ENCODE data around the gene REEP2.
"Not testable (repeated sequence)": the region's sequence is repeated elsewhere in the genome, so short reads cannot be mapped to it uniquely, and the experiment has no call there.

The REEP2 gene, protein sequence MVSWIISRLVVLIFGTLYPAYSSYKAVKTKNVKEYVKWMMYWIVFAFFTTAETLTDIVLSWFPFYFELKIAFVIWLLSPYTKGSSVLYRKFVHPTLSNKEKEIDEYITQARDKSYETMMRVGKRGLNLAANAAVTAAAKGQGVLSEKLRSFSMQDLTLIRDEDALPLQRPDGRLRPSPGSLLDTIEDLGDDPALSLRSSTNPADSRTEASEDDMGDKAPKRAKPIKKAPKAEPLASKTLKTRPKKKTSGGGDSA

DNA sequence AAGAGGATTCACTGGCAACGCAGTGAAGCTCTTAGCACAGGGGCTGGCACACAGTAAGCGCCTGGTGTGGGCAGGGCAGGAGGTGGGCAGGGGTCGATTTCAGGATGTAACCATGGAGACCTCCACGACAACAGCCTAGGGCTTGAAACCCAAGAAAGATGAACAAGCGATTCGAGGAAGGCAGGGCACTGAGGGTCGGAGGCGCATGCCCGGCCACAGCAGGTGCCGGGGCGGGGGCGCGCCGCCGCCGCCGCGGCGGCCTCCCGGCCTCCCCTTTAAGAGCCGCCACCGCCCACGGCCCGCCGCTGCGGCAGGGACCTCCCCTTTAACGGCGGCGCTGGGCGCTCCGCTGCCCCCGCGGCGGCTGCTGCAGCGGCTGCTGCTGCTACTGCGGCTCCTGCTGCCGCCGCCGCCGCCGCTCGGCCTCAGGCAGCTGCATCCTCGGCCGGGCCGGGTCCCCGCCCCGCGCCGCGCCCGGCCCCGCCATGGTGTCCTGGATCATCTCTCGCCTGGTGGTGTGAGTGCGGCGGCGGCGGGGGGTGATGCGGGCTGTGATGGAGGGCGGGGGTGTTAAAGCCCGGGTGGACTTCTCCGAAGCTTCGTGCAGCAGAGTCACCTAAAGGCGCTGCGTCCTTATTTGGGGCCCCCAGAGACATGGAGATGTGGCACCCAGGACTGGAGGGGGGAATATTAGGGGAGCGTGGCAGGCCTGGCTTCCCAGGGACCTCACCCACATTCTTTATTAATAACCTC is at the start of gene REEP2:
REEP2 (plus strand) TSS at position 334 of the 753 bp plus-strand sequence; CDS start at position 486, 152 bp downstream.
- peak; percentile 42 for DNase-seq (ENCODE audit: low read depth)

DNA sequence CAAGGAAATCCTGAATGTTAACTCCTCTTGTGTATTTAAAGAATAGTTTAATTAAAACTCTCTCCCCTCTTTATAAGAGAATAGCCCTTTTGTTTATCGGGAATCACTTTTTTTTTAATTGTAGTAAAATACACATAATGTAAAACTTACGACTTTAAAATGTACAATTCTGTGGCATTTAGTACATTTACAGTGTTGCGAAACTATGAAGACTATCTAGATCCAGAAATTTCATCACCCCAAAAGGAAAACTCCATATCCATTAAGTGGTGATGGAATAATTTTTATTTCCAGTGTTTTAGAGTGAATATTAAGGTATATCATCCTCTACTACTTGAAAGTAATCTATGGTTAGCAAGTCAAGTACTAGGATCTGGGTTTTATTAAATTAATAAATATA is 49.5 kb upstream of the REEP2 start:
- no peak for DNase-seq (ENCODE audit: low read depth)

DNA sequence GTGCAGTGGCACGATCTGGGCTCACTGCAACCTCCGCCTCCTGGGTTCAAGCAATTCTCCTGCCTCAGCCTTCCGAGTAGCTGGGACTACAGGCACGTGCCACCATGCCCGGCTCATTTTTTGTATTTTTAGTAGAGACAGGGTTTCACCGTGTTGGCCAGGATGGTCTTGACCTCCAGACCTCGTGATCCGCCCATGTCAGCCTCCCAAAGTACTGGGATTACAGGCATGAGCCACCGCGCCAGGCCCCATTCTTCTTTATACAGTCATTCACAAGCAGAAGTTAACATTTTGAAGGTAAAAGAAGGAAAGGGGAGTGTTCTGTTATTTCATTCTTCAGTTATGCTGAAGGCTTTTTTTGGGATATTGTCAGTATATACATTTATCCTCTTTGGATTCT is 48.9 kb upstream of the REEP2 start:
- DNase-seq (ENCODE audit: low read depth): not testable (repeated sequence)

DNA sequence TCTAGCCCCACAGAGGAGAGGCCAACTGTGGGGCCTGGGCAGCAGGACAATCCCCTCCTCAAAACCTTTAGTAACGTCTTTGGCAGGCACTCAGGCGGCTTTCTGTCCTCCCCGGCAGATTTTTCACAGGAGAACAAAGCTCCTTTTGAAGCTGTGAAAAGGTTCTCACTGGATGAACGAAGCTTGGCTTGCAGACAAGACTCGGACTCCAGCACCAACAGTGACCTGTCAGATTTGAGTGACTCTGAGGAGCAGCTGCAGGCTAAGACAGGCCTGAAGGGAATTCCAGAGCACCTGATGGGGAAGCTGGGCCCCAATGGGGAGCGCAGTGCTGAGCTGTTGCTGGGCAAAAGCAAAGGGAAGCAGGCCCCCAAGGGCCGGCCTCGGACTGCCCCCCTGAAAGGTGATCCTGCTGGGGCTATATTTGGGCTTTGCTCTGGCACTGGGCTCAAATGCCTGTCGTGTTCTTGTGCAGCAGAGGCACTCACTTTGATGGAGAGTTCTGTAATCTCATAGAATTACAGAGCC is 46.9 kb upstream of the REEP2 start:
- DNase-seq (ENCODE audit: low read depth): no peak

DNA sequence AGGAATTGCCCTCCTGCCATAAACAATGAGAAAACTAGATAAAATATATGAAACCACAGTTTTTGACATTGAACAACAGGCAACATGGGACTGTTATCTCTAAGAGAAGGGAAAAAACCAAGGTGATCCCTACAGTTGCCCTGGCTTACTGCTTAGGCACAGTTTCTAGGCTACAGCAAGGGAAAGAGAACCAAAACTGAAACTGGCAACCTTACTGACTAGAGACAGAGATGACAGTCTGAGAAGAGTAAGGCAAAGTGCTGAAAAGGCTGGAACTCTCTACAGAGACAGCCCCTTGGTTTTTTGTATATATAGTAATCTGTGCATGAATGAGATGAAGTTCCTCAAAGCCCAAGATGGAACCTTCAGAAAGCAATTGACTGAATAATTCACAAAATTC is 36.2 kb upstream of the REEP2 start:
- no peak for DNase-seq (ENCODE audit: low read depth)

DNA sequence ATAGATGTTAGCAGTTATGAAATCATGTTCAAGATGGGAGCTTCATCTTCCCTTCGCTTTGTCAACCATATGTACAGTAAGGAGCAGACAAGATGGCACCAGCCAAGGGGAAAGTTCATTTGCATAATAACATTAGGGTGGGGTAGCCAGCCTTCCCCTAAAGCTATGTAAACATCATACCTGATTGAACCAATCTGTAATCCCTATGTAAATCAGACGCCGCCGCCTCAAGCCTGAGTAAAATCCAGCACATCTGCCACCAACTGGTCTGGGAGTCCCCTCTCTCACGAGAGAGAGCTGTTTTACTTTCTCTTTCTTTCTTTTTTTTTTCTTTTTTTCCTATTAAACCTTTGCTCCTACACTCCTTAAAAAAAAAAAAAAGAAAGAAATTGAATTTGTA is 30.8 kb upstream of the REEP2 start:
- DNase-seq (ENCODE audit: low read depth): no peak

DNA sequence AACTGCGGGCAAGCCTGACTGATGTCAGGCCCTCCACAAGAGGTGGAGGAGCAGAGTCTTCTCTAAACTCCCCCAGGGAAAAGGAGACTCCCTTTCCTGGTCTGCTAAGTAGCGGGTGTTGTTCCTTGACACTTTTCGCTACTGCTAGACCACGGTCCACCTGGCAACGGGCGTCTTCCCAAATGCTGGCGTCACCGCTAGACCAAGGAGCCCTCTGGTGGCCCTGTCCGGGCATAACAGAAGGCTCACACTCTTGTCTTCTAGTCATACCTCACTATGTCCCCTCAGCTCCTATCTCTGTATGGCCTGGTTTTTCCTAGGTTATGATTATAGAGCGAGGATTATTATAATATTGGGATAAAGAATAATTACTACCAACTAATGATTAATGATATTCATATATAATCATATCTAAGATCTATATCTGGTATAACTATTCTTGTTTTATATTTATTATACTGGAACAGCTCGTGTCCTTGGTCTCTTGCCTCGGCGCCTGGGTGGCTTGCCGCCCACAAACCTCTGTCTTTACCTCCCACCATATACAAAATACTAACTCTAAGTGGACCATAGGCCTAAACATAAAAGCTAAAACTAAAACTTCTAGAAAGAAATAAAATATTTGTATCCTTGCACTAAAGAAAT is 27.7 kb upstream of the REEP2 start:
- DNase-seq (ENCODE audit: low read depth): not testable (repeated sequence)

DNA sequence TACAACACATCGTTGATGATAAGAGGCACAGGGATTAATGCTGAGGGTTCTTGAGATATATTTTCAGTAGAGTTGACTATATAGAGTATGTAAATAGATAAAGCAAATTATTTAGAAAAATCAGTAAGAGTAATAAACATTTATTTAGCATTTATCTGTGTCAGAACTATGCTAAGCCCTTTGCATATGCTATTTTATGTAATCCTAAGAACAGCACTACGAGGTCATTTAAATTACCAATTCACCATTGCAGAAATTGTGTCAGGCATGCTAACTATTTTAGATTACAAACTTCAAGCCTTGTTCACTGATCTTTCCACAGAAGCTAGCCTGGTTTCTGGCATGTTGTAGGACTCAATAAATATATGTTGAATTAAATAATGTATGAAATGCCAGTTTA is 20.4 kb upstream of the REEP2 start:
- no peak for DNase-seq (ENCODE audit: low read depth)

DNA sequence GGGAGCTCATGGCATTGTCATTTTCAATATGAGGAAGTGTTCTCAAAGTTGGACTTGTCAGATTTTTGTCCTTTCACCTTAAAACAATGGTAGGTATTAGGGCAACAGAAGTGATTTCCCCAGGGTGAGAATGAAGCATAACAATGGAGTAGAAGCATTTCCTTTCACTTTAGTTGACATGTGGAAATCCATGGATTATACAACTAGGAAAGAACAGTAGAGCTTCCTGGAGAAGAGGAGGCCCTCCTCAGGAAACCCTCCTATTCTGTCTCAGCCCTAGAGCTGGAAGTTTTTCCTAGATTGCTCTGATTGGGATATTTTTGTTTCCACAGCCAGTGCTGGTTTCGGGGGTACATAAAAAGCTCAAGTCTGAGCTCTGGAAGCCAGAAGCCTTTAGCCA is 13.8 kb upstream of the REEP2 start:
- DNase-seq (ENCODE audit: low read depth): no peak

DNA sequence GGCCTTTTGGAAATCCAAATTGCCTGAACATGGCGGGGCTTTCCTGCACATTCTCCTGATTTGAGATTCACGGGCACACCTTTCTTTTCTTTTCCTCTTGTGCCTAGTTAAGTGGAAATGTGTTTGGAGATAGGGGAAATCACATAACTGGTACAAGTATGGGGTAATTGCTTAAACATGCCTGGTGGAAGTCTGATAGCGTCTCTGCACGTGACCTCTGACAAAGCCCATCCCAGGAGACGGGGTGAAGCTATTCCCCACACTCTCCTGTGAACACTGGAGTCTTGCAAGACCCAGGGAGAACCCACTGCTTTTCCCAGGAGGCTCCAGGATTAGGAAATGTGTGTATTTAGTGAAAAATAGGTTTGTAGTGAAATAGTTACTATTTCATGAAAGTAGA is 2.9 kb upstream of the REEP2 start:
- DNase-seq (ENCODE audit: low read depth): no peak

DNA sequence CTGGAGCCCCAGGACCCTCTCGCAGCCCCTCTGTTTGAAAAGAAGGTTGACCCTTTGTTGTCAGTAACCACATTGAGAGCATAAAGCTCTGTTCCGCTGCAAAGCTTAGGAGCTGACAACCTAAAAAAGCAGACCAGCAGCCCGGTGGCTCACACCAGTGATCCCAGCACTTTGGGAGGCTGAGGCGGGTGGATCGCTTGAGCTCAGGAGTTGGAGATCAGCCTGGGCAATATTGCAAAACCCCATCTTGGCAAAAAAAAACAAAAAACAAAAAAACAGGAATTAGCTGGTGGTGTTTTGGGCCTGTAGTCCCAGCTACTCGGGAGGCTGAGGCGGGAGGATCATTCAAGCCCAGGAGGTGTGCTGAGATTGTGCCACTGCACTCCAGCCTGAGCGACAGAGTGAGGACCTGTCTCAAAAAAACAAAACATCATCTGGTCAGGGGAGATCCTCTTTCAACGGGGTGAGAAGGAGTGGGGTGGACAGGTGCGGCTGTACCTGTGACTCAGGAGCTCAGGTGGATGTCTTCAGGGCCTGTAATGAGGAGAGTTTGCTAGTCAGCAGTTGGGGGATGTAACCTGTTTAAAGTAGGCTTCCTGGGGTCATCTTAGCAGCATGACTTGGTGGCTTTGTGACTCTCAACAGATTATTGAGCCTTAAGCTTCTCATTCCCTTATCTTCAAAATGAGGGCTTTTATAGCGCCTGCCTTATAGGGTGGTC is 694 bp upstream of the REEP2 start:
- DNase-seq (ENCODE audit: low read depth): no peak

DNA sequence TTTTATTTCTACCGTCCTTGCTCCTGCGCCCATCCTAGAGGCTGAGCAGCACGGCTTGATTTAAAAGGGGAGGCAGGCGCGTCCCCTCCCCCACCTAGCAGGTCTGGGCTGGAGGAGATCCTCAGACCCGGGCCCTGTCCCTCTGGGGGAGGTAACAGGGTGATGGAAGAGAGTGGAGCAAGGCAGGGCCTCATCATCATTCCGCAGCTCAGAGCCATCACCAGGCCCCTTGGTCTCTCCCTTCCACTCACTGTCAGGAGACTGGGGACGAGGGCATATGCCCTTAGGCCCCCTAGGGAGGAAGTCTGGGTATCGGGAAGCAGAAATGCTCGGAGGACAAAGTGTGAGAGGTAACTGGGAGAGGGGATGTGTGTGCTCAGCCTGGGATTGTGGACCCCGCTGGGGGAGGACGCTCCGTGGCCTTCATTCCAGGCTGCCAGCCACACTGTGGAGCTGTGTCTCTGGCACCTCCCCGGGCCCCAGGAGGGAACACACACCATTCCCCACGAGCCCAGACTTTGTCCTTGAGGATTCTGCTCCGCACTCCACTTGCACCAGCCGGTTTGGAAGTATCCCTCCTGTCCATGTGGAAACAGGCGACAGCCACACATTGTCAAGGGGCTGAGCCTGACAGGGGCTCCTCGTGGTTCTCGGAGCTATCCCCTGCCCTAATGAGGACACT is 761 bp downstream of the REEP2 start:
- DNase-seq (ENCODE audit: low read depth): no peak

DNA sequence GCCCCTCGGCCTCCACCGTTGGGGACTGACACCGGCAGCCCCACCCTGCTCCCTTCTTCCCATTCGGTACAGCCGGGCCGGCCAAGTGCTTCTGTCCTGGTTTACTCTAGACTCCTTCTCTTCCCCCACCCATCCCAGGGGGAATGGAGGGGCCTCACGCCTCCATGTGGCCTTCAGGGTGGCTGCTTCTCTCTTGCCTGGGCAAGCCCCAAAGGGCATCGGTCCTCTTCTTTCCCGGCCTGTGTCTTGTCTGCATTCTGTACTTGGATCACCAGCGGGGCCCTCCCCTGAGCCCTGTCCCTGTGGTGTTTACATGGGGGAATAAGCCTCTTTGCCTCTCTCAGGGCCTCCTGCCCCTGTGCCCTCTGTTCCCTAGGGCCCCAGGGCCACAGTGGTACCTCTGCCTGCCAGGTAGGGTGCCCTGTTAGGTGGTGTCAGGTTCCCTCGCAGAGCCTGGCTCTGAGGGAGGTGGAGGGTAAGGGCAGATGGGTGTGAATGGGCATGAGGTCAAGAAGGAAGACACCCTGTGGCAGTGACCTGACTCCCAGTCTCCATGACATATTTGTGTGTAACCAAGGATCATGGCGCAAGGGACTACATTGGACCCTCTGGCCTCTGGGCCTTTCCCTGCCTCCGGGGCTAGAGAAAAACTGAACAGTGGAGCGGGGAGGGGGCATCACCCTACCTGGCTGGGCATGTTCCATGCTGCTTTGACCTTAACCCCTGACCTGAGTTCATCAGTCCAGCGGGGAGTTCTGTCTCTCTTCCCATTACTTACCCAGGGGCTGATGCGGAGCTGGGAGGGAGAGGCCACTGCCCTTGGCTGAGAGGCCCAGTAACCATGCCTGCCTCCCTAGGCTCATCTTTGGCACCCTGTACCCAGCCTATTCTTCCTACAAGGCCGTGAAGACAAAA is 1.6 kb downstream of the REEP2 start:
- DNase-seq (ENCODE audit: low read depth): no peak

DNA sequence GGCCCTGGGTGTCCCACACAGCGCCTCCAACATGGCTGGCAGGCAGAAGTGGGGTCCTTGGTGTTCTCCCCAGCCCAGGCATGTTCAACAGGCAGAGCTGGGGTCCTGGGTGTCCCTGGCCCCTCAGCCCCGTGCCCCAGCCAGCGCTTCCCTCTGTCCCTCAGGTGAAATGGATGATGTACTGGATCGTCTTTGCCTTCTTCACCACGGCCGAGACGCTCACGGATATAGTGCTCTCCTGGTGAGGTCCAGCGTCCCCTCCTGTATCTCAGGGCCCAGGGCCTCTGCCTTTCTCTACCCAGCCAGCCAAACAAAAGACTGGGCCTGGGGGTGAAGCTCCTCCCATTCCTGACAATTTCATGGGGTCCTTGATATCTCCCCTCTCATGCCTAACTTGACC is 2.4 kb downstream of the REEP2 start:
- no peak for DNase-seq (ENCODE audit: low read depth)

DNA sequence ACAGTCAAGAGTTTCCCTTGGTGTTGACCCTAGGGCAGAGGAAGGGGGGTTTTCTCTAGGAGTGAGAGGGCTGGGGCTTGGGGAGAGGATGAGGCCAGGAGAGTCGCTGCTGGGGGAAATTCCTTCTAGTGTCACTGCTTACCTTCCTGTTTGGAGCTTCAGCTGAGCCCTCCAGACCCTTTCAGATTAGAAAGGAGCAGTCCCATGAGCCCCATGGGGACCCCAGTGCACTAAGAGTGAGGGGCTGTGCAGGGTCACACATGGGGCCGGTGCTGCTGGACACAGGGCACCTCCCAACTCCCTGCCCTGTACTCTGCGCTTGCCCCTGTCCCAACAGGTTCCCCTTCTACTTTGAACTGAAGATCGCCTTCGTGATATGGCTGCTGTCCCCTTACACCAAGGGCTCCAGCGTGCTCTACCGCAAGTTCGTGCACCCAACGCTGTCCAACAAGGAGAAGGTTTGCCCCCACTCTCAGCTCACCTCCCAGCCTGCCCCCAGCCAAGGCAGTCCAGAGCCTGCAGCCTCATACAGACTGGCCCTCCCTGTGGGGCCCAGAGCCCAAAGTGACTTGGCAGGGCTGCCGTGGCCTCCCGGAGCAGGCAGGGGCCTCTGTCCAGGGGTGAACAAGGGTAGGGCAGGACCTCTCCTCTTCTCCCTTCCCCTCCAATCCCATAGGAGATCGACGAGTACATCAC is 5.4 kb downstream of the REEP2 start:
- DNase-seq (ENCODE audit: low read depth): no peak

DNA sequence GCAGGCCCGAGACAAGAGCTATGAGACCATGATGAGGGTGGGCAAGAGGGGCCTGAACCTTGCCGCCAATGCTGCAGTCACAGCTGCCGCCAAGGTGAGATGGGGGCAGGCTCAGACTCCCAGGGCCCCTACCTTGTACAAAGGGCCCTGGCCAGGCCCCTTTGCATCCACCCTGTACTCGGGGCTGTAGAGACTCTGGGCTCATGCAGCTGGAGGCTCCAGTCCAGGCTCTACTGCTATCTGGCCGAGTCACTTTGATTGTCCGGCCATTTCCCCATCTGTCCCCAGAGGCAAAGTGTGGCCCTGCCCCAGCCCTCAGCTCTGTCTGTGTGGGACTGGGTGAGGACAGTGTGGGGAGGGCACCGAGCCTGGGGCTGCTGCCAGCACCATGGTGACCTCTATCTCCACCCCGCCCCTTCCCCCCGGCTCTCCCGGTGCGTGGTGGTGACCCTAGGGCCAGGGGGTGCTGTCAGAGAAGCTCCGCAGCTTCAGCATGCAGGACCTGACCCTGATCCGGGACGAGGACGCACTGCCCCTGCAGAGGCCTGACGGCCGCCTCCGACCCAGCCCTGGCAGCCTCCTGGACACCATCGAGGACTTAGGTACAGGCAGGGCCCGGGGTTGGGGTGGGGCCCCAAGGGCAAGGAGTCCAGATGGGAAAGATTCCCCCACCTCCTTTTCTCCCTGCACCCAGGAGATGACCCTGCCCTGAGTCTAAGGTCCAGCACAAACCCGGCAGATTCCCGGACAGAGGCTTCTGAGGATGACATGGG is 6.1 kb downstream of the REEP2 start:
- DNase-seq (ENCODE audit: low read depth): no peak

DNA sequence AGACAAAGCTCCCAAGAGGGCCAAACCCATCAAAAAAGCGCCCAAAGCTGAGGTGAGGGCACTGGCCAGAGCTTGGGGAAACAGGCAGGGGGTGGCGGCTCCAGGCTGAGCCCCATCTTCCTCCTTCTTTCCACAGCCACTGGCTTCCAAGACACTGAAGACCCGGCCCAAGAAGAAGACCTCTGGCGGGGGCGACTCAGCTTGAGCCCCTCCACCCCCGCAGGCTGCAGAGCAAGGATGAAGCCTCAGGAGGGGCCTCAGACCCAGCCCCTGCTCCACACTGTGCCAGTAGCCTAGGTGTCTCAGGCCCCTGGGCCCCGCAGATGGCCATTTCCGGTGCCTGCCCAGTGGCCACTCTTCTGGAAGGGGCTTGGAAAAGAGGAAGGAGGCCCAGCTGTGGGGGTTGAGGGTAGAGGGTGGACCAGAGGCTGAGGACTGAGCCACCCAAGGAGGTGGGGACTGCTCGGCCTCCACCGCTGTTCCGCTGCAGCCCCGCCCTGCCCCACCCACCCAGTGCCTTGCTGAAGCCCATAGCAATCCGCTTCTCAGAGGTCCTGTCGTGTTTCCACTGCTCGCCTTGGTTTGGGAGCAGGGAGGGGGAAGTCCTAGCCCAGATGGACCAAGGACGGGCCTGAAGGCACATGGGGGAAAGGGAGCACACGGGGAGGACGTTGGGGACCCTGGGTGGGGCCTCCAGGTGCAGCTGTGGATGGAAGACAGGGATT is 6.9 kb downstream of the REEP2 start:
- no peak for DNase-seq (ENCODE audit: low read depth)

DNA sequence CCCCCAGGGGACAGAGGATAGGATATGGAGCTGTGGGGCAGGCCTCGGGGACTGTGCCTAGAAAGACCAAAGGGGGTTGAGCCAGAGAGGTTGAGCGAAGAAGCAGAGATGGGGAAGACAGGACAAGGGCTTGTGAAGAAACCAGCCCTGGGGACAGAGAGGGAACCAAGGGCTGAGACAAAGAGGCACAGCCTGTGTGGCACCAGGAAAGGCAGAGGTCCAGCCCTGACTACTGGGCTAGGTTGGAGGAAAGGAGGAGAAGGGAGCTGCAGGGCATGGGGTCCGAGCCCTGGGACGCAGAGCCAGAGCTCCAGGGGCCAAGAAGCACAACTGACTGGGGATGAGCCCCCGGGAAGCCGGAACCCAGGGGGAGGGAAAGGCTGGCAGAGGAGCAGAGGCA is 9.2 kb downstream of the REEP2 start:
- DNase-seq (ENCODE audit: low read depth): no peak

Data from activated T-cell treated with anti-CD3 and anti-CD28 coated beads for 1 hour (primary cell).